HepG2 (cell line): ENCODE measurements around the gene SIGMAR1. TPM values are rescaled to one million over a fixed set of nuclear protein-coding genes. Genes with fewer than 3 reads are reported as not detected.

ENCODE experiments used
- ATAC-seq: fragments of 200-7000 bp; cut with Tn5 transposase; 3 replicates; pipeline ENCODE4 v1.9.1; 2020; ENCODE audit warnings: mild to moderate bottlenecking, moderate library complexity
- BruUV-seq: library from RNA; stranded (reverse); fragments of 400-500 nt; replicated peaks from 2 replicates; lab custom pipeline; 2021; lab: Mats Ljungman, UMichigan
- CTCF ChIA-PET: fragments of 300-600 bp; formaldehyde crosslinking; extraction: SDS; loops from one replicate; lab custom pipeline; 2021; ENCODE audit warnings: low total read pairs, inconsistent platforms, low intra/inter-chr PET ratio; lab: Yijun Ruan, JAX
- POLR2A ChIA-PET: fragments of 350-600 bp; sonication (Branson Sonifier 250); formaldehyde crosslinking; loops from one replicate; lab custom pipeline; 2020; ENCODE audit warnings: antibody characterized with exemption, inconsistent platforms; lab: Yijun Ruan, JAX
- DNase-seq: peaks from one replicate; pipeline ENCODE4 v3.0.0-alpha.2; 2015; ENCODE audit warnings: low spot score
- FAIRE-seq: peaks from 3 replicates; lab custom pipeline; 2011; peaks lifted over from hg19 to GRCh38; lab: Jason Lieb, UNC
- H2AFZ ChIP-seq: one replicate; pipeline ENCODE4 v1.6.1; 2011; ENCODE audit warnings: low read length, inconsistent platforms
- H3K27ac ChIP-seq: fragments of 300-600 bp; 3 replicates; pipeline ENCODE4 v1.8.0; 2011; ENCODE audit warnings: mixed run types, mild to moderate bottlenecking, mixed read lengths, low read length, inconsistent platforms; ENCODE audit not compliant: insufficient read depth; ENCODE audit errors: extremely low read length
- H3K27me3 ChIP-seq, 2 experiments: fragments of 200-600 bp in 1 of 2; 2 replicates in 1 of 2; 3 replicates in 1 of 2; pipeline versions ENCODE4 v1.6.0 to v1.8.0; 2011; ENCODE audit warnings: low read length in 2 of 2, mild to moderate bottlenecking in 2 of 2, moderate library complexity in 2 of 2, inconsistent platforms in 1 of 2; ENCODE audit not compliant: insufficient read depth in 2 of 2, control insufficient read depth in 1 of 2
- H3K36me3 ChIP-seq, 2 experiments: fragments of 200-600 bp in 1 of 2; replicated peaks in 1 of 2; 2 replicates in 1 of 2; 3 replicates in 1 of 2; pipeline versions ENCODE4 v1.5.1 to v1.8.0; 2011; ENCODE audit warnings: low read length in 2 of 2, inconsistent platforms in 1 of 2; ENCODE audit not compliant: insufficient read depth in 2 of 2, control insufficient read depth in 1 of 2
- H3K4me1 ChIP-seq: 2 replicates; pipeline ENCODE4 v1.5.1; 2012; ENCODE audit warnings: low read length, inconsistent platforms; ENCODE audit not compliant: insufficient read depth
- H3K4me2 ChIP-seq: 2 replicates; pipeline ENCODE4 v1.6.0; 2011; ENCODE audit warnings: low read depth, low read length, inconsistent platforms
- H3K4me3 ChIP-seq, 3 experiments: fragments of 200-600 bp in 1 of 3; sonication (generic), shearing (Covaris generic) in 1 of 3; replicated peaks in 1 of 3; 2 replicates each; pipeline ENCODE4 v1.5.1; 2011 to 2016; ENCODE audit warnings: low read length in 3 of 3, inconsistent platforms in 2 of 3, low read depth in 2 of 3, mild to moderate bottlenecking in 2 of 3, control low read depth in 1 of 3, mixed read lengths in 1 of 3; ENCODE audit not compliant: insufficient read depth in 1 of 3
- H3K79me2 ChIP-seq: one replicate; pipeline ENCODE4 v1.6.1; 2011; ENCODE audit warnings: low read length, inconsistent platforms; ENCODE audit not compliant: insufficient read depth
- H3K9ac ChIP-seq: 2 replicates; pipeline ENCODE4 v1.6.0; 2011; ENCODE audit warnings: mild to moderate bottlenecking, low read depth, low read length, inconsistent platforms; ENCODE audit not compliant: insufficient read depth
- H3K9me3 ChIP-seq: 2 replicates; pipeline ENCODE4 v1.5.1; 2012; ENCODE audit warnings: mild to moderate bottlenecking, low read length
- H4K20me1 ChIP-seq: 2 replicates; pipeline ENCODE4 v1.6.0; 2011; ENCODE audit warnings: inconsistent platforms, mild to moderate bottlenecking, low read length, moderate library complexity; ENCODE audit not compliant: insufficient read depth
- ARNT ChIP-seq: fragments of 450-650 bp; IDR thresholded peaks from 2 replicates; pipeline ENCODE4 v1.6.1; 2017
- ASH2L ChIP-seq: fragments of 300-600, 200-600 bp; sonication (generic); IDR thresholded peaks from 2 replicates; pipeline ENCODE4 v1.7.0; 2017; ENCODE audit warnings: low read depth, mild to moderate bottlenecking, moderate library complexity, mixed read lengths, low read length; ENCODE audit not compliant: insufficient read length
- CEBPB ChIP-seq: IDR thresholded peaks from 2 replicates; pipeline ENCODE4 v1.6.1; 2011; ENCODE audit warnings: low read depth, low read length, improper control_type of control experiment, borderline replicate concordance
- LCORL ChIP-seq, 2 experiments: fragments of 450-650 bp in 1 of 2; sonication (generic) in 1 of 2; formaldehyde crosslinking in 1 of 2; IDR thresholded peaks; 2 replicates each; pipeline versions ENCODE4 v1.5.0 to v1.6.1; 2017 to 2020; ENCODE audit warnings: antibody characterized with exemption in 1 of 2, missing genetic modification reagents in 1 of 2
- PHF5A ChIP-seq: IDR thresholded peaks from one replicate; pipeline ENCODE4 v1.6.1; 2018; ENCODE audit warnings: low read depth, missing genetic modification reagents; ENCODE audit not compliant: unreplicated experiment
- POLR2AphosphoS5 ChIP-seq: IDR thresholded peaks from 2 replicates; pipeline ENCODE4 v1.6.1; 2012; ENCODE audit warnings: low read depth, low read length
- ZC3H4 ChIP-seq: sonication (generic); formaldehyde crosslinking; IDR thresholded peaks from 2 replicates; pipeline ENCODE4 v1.4.0; 2020; ENCODE audit warnings: missing genetic modification reagents, borderline replicate concordance
- ZNF224 ChIP-seq: sonication (generic); formaldehyde crosslinking; IDR thresholded peaks from 2 replicates; pipeline ENCODE4 v1.5.0; 2020; ENCODE audit warnings: mild to moderate bottlenecking, missing genetic modification reagents
- ZNF232 ChIP-seq: sonication (generic); formaldehyde crosslinking; IDR thresholded peaks from 2 replicates; pipeline ENCODE4 v1.4.0; 2020; ENCODE audit warnings: missing genetic modification reagents, borderline replicate concordance
- ZNF598 ChIP-seq: sonication (generic); formaldehyde crosslinking; IDR thresholded peaks from 2 replicates; pipeline ENCODE4 v1.5.1; 2020; ENCODE audit warnings: mild to moderate bottlenecking, missing genetic modification reagents, borderline replicate concordance
- ZNF672 ChIP-seq: sonication (generic); formaldehyde crosslinking; IDR thresholded peaks from 2 replicates; pipeline ENCODE4 v1.8.1; 2022; ENCODE audit warnings: missing genetic modification reagents
- ZNF724P ChIP-seq: sonication (generic); formaldehyde crosslinking; IDR thresholded peaks from 2 replicates; pipeline ENCODE4 v1.8.0; 2022; ENCODE audit warnings: missing genetic modification reagents, borderline replicate concordance
- ZNF790 ChIP-seq: sonication (generic); formaldehyde crosslinking; IDR thresholded peaks from 2 replicates; pipeline ENCODE4 v1.8.0; 2022; ENCODE audit warnings: missing genetic modification reagents, mild to moderate bottlenecking, borderline replicate concordance
- WGBS: methylation state at CpG from one replicate; pipeline ENCODE4 v1.1.6; 2017; ENCODE audit warnings: low lambda C conversion rate; 5-methylcytosine and 5-hydroxymethylcytosine counted together
- in situ Hi-C: cut with HindIII; loops from 2 replicates; pipeline ENCODE4 v1.10.0; 2017; ENCODE audit warnings: low pct_unique_long_range_greater_than_20kb; ENCODE audit not compliant: extremely low pct_ligation_motif_present
- intact Hi-C: fragments of 100-400 bp; cut with micrococcal nuclease; formaldehyde crosslinking; loops from one replicate; pipeline ENCODE4 v1.10.0; 2022; ENCODE audit not compliant: unreplicated experiment
- polyA plus RNA-seq, 8 experiments: library from polyadenylated mRNA; depleted of rRNA in 3 of 8; stranded (reverse) in 7 of 8; unstranded in 1 of 8; fragments of >200 nt; fragmentation: Illumina TruSeq in 4 of 8; extraction: Trizol in 4 of 8; gene quantifications; 2 replicates each; pipeline versions ENCODE4 v1.2.1 to v1.2.3, GENCODE V29; 2011 to 2016; ENCODE audit warnings: low read depth in 4 of 8, missing spikeins in 1 of 8, mixed read lengths in 1 of 8; ENCODE audit not compliant: insufficient read depth in 1 of 8
- total RNA-seq, 5 experiments: library from RNA; depleted of rRNA; stranded (reverse); fragments of >200 nt; fragmentation: Illumina TruSeq; extraction: Trizol; gene quantifications; 2 replicates each; pipeline ENCODE4 v1.2.3, GENCODE V29; 2016; ENCODE audit warnings: low read depth in 1 of 5
- TF ChIP-seq, protein P1 (sequence below): sonication (generic); formaldehyde crosslinking; IDR thresholded peaks from 2 replicates; pipeline ENCODE4 v1.5.1; 2020; ENCODE audit warnings: missing genetic modification reagents, mild to moderate bottlenecking, borderline replicate concordance
- TF ChIP-seq, protein P2 (sequence below): sonication (generic); formaldehyde crosslinking; IDR thresholded peaks from 2 replicates; pipeline ENCODE4 v1.4.0; 2020; ENCODE audit warnings: mild to moderate bottlenecking, missing genetic modification reagents
- TF ChIP-seq, protein P3 (sequence below): sonication (generic); formaldehyde crosslinking; IDR thresholded peaks from 2 replicates; pipeline ENCODE4 v1.5.0; 2020; ENCODE audit warnings: missing genetic modification reagents
- TF ChIP-seq, protein P4 (sequence below): IDR thresholded peaks from 2 replicates; pipeline ENCODE4 v1.6.1; 2016; ENCODE audit warnings: control low read depth

Gene SIGMAR1
- total and polyA plus RNA-seq, 2 of the 13 experiments (the other 11 are each of a cell fraction or from before 2014, with no cell fraction given): 38.9 to 60.8 TPM

DNA sequence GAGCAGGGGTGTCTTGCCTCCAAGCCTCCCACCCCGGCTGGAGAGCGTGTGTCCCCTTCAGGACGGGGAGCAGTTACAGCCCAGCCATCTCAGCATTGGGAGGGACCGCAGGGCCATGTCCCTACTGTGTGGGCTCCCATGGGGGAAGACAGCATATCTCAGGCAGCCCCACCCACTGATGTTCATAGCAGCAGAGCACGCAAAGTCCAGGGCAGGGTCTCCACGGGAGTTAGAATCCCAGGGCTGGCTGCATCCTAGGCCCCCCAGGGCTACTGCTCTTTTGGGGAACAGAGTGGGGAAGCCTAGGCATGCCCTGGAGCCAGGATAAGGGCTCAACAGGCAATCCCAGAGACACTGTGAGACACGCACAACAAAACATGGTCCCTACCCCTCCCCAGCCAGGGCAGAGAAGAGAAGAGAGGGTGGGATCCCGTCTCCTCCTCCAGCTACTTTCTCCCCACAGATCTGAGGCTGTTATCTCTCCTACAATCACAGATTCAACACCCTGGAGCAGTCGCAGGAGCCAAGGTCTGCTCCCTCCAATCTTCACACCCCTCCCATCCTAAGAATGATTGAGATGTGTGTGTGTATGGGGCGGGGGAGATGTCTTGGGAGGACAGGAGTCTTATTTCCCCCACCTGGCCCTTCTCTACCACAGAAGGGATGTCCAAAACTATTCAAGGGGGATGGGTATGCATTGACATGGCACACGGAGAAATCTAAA lies 51.5 kb downstream of the SIGMAR1 start:
- no peak overlapping the region for H3K27ac ChIP-seq
- no TSS peak for BruUV-seq
- CTCF ChIA-PET: no interaction called here
- no peaks in the 10 kb centered on the region for H3K79me2 ChIP-seq
- H3K9me3 ChIP-seq: no peaks in the 10 kb centered on the region
- FAIRE-seq (no peak), ATAC-seq (no peak), DNase-seq (no peak)
- 0 out of 2 replicates have a peak, but pooled peaks cover 9% of the 10 kb centered on the region for H3K4me1 ChIP-seq
- intact Hi-C loops: no loop called here
- no peak overlapping the region for H3K4me2 ChIP-seq
- H3K36me3 ChIP-seq: no peaks in the 10 kb centered on the region
- H3K9ac ChIP-seq: no peak overlapping the region
- in situ Hi-C loops: no loop called here
- TF ChIP-seq ASH2L: no peak
- no peak for TF ChIP-seq ZNF672 (CRISPR knock-in tag)
- no peak for TF ChIP-seq POLR2AphosphoS5
- no peak for TF ChIP-seq ZNF224 (CRISPR knock-in tag)
- TF ChIP-seq ZNF790 (CRISPR knock-in tag): no peak
- no peak for TF ChIP-seq ZNF724P (CRISPR knock-in tag)
- TF ChIP-seq, protein P1, sequence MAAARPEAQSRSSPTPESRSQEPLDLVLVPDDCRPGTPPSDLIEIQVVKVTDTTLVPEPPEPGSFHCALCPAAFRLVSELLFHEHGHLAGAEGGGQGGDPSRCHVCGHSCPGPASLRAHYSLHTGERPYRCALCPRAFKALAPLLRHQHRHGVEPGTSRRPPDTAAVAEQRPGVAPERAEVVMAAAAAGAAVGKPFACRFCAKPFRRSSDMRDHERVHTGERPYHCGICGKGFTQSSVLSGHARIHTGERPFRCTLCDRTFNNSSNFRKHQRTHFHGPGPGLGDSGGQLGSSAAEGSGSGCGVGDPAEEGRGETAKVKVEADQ (CRISPR knock-in tag): no peak
- no peak for TF ChIP-seq ZC3H4 (CRISPR knock-in tag)
- no peak for TF ChIP-seq ZNF598
- TF ChIP-seq, protein P2, sequence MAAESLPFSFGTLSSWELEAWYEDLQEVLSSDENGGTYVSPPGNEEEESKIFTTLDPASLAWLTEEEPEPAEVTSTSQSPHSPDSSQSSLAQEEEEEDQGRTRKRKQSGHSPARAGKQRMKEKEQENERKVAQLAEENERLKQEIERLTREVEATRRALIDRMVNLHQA (CRISPR knock-in tag): no peak
- TF ChIP-seq, protein P3, sequence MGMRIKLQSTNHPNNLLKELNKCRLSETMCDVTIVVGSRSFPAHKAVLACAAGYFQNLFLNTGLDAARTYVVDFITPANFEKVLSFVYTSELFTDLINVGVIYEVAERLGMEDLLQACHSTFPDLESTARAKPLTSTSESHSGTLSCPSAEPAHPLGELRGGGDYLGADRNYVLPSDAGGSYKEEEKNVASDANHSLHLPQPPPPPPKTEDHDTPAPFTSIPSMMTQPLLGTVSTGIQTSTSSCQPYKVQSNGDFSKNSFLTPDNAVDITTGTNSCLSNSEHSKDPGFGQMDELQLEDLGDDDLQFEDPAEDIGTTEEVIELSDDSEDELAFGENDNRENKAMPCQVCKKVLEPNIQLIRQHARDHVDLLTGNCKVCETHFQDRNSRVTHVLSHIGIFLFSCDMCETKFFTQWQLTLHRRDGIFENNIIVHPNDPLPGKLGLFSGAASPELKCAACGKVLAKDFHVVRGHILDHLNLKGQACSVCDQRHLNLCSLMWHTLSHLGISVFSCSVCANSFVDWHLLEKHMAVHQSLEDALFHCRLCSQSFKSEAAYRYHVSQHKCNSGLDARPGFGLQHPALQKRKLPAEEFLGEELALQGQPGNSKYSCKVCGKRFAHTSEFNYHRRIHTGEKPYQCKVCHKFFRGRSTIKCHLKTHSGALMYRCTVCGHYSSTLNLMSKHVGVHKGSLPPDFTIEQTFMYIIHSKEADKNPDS (CRISPR knock-in tag): no peak
- TF ChIP-seq LCORL (IDR thresholded peaks at IDR 0.05): no peak
- no peak for TF ChIP-seq LCORL (CRISPR knock-in tag; IDR thresholded peaks at IDR 0.05)
- no peak for TF ChIP-seq CEBPB
- TF ChIP-seq, protein P4, sequence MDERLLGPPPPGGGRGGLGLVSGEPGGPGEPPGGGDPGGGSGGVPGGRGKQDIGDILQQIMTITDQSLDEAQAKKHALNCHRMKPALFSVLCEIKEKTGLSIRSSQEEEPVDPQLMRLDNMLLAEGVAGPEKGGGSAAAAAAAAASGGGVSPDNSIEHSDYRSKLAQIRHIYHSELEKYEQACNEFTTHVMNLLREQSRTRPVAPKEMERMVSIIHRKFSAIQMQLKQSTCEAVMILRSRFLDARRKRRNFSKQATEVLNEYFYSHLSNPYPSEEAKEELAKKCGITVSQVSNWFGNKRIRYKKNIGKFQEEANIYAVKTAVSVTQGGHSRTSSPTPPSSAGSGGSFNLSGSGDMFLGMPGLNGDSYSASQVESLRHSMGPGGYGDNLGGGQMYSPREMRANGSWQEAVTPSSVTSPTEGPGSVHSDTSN (CRISPR knock-in tag): no peak
- no peak for TF ChIP-seq ARNT
- no peak for TF ChIP-seq PHF5A (CRISPR knock-in tag)
- TF ChIP-seq ZNF232 (CRISPR knock-in tag): no peak
- H3K4me3 ChIP-seq: no peak overlapping the region
- H4K20me1 ChIP-seq: no peaks in the 10 kb centered on the region
- 2% methylated on average over 5 of the region's 11 CpGs for WGBS
- POLR2A ChIA-PET: no interaction called here
- no peak overlapping the region for H2AFZ ChIP-seq
- peaks cover 17 to 82% of the 10 kb centered on the region in 2 experiments for H3K27me3 ChIP-seq
